Stomach (tissue), 4 donors: Measurements from ENCODE around the gene POGZ.

Experiments used
- CTCF ChIP-seq, 7 experiments: fragments of 450-650 bp in 4 of 7; fragments of 200-600 bp in 3 of 7; sonication (generic) in 3 of 7; IDR thresholded peaks; one replicate each; pipeline ENCODE4 v1.5.1; 2016 to 2019; ENCODE audit warnings: antibody characterized with exemption in 7 of 7, control low read depth in 2 of 7, mild to moderate bottlenecking in 1 of 7
- POLR2A ChIP-seq, 4 donors: fragments of 450-650 bp; IDR thresholded peaks; one replicate each; pipeline ENCODE4 v1.6.1; 2016; ENCODE audit warnings: antibody characterized with exemption in 4 of 4, control low read depth in 2 of 4, mild to moderate bottlenecking in 1 of 4, moderate library complexity in 1 of 4
- POLR2AphosphoS5 ChIP-seq, 3 donors: sonication (generic); formaldehyde crosslinking; IDR thresholded peaks; one replicate each; pipeline ENCODE4 v1.6.1; 2016; ENCODE audit warnings: antibody characterized with exemption in 3 of 3

GRCh38 chr1:151494741-151495281, 35.5 kb upstream of the POGZ start:
- TF ChIP-seq POLR2A (IDR thresholded peaks at IDR 0.05), result no peak
- no peak for TF ChIP-seq CTCF (IDR thresholded peaks at IDR 0.05)
- no peak for TF ChIP-seq POLR2AphosphoS5 (IDR thresholded peaks at IDR 0.05)
